Non-pigmented ciliary epithelial cell (primary cell): Measurements from ENCODE around the gene HHATL.

ENCODE experiments used
- DNase-seq: peaks from one replicate; pipeline ENCODE4 v3.0.0-alpha.2; 2010; ENCODE audit warnings: low read depth

HHATL gene

GRCh38 chr3:42712688-42713372 lies 10.2 kb upstream of the HHATL start:
- DNase-seq: no peak

GRCh38 chr3:42712344-42712648 lies 9.7 kb upstream of the HHATL start:
- DNase-seq: no peak

GRCh38 chr3:42711491-42712343 lies 9.1 kb upstream of the HHATL start:
- DNase-seq: no peak

GRCh38 chr3:42710323-42711021 lies 7.9 kb upstream of the HHATL start:
- DNase-seq: no peak

DNA sequence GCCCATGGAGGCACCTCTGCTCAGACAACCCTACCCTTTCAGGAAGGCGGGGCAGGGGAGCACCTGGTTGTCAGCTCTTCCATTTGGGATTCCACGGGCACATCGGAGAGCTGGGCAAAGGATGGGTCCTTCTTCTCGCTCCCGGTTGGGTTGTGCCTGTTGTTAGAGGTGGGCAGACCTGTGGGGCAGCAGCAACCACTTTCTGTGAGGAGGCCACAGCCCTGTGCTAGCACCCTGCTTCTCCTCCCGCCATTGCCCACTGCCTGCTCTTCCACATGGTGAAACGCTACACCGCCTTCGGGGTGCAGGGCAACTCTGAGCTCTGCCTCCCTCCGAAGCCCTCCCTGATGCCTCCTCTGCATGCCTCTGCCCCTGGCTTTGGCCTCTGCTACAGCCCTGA lies 7.0 kb upstream of the HHATL start:
- DNase-seq: no peak

DNA sequence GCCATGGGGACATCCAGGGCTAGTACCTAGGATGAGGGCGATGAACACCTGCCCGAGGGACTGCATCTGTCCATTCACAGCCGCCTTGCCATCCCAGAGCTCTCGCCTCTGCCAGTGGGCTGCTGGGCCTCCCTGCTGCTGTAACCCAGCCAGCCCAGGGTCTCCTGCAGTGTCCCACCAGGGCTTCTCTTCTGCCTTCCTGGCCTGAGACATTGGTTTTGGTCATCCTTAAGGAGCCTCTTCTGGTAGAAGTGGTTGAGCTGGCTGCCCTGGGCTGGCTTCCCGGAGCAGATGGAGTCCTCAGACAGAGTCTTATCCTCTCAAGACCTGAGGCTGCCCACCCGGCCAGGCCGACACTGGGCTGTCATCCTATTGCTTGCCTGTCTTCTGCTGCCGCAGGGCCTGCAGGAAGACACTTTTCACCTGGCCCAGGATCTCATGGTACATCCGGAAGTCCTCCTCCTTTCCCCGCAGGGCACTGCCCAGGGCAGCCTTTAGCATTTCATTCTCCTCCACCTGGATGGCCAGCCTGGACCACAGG lies 6.1 kb upstream of the HHATL start:
- no peak for DNase-seq

GRCh38 chr3:42707620-42708355 lies 5.2 kb upstream of the HHATL start:
- DNase-seq: no peak

- no peak for DNase-seq
Measured at GRCh38 chr3:42706721-42707619, 4.4 kb upstream of the HHATL start.

DNA sequence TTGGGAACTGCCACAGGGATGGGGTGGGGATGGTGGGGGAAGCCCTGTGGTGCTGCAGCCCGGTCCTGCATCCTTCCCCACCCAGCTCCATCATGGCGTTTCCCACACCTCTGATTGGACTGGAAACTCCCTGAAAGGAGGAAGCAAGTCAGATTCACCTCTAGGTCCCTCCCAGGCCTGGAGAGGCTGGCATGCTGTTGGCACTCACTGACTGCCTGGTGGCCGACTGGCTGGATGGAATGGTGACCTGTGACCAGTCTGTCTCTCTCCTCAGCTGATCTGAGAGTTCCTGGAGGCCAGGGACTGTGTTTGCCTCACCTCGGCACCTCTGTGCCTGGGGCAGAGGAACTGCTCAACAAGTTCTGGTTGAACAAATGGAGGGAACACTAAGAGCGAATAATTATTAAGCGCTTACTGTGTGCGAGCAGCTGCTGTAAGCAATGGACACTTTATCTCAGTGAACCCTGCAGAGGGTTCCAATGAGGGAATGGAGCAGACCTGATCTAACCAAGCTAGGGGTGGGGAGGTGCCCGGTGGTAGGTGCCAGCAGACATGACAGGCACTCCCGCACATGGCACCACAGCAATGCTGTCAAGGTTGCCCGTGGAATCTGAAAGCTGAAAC lies 3.5 kb upstream of the HHATL start:
- no peak for DNase-seq

DNA sequence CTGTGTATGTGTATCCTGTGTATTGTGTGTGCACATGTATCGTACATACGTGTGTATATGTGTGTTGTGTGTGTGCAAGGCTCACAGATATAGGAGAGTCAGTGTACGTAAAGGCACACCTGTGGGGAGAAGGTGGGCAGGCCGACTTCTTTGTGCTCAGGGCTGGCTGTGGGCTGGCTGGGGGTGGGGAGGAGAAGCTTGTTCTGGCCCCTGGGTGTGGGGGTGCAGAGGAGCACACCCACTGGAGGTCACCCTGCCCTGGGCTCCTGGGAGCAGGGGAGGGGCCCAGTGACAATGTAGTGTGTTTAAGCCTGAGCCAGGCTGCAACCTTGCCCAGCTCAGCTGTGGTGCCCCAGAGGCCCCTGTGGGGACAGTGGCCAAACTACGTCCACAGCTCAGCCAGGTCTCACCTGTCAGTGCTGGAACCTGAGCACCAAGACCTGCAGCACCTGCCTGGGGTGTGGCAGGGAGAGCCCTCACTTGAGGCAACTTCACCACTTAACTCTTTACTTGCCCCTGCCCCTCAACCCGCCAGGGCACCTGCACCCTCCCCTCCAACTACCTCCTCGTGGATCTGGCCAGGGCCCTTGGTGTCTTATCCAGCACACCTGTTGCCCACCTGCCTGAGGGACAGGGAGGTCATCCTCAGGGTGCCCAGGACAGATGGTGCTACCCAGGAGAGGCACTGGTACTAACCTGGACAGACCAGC lies 2.6 kb upstream of the HHATL start:
- no peak for DNase-seq

GRCh38 chr3:42704136-42704841 lies 1.7 kb upstream of the HHATL start:
- no peak for DNase-seq

DNA sequence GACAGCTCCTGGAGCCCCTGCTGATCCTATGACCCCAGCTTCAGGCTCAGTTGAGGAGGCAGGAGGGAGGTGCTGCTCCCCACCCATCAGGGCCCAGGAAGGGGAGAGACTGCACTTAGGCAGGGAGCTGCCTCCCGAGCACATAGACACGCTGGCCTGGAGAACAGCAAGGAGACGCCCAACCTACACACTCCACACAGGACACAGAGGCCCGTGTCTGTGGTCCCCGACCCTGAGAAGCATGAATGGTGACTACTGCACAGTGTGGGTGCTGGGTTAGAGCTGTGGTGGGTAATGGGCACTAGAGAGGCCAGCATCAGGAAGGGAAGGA lies 1.1 kb upstream of the HHATL start:
- DNase-seq: no peak

DNA sequence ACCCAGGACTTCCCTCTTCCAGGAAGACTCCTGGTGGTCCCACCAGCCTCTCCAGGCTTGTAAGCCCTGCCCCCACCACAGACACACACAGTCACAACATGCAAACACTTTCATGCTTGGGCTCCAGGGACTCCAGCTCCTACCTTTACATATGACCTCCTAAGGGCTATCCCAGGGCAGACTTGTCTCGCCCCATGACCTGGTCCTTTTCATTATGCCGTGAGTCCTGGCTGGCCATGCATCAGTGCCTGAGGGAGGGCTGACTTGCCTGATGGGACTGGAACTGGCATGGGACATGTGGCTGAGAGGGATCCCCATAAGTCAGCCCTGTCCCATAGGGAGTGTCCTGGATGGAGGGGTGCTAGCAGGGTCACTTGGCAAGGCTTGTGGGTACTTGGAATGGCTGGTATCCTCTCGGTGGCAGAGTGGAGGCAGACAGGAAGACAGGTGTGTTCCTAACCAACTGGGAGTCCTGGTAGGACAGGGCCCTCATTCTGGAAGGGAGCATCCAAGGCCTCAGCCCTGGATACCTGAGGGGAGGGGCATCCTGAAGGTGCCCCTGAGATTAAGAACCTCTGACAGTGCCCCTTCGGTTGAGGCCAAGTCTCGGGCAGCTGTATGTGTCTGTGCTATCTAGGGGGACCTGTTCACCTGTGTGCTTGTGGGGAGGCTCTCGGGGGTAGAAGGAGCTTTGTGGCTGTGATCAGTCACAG lies 540 bp upstream of the HHATL start:
- DNase-seq: no peak

GRCh38 chr3:42701371-42702065 lies 1.1 kb downstream of the HHATL start:
- DNase-seq: no peak

- no peak for DNase-seq
Measured at GRCh38 chr3:42700366-42701288, 2.0 kb downstream of the HHATL start.

DNA sequence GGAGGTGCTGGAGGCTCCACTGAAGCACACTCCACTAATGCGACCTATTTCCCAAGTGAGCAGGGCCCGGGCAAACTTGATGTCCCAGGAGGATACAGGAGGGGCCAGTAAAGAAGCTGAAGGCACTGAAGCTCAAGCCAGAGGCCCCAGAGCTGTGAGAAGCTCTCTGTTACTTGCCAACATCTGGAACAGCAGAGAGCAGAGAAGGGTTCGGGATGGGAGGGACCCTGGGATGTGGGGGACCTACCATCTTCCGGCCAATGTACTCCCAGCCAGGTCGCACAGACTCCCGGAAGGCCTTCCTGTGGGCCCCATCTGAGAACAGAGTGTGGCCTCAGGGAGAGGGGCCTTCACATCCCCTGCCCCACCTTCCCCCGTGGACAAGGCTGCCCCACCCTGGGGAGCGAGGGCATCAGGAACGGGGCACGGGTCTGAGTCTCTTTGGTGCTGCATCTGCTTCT lies 3.1 kb downstream of the HHATL start:
- DNase-seq: no peak

- DNase-seq: no peak
Measured at GRCh38 chr3:42698911-42699230, 3.7 kb downstream of the HHATL start.
